Measurements from ENCODE around the gene TMEM30A.

DNA sequence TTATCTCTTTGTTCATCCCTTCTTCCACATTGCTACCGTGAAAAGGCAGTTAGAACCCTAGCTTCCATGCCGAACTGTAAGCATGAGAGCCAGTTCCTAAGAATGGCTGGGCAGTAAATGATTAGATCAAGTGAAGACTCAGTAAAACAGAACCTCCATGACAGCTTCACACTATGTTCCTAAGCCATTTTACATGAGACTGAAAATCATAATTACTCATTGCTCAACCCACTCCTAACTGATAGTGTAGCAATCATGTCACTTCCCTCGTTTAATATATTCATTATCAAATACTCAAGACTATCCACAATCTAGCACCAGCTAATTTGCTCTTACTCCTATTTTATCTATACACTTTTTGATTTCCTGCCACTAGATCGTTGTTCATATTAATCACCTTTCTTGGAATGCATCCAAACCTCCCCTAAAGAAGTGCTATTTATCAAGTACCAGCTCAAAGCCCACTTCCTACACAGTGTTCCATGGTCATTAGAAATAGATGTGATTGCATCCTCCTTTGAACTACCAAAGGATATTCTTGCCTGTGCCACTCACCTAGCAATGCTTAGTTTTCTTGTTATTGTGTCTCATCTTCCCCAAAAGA, 6.0 kb downstream of the TMEM30A start:
- TF ChIP-seq, protein P1, sequence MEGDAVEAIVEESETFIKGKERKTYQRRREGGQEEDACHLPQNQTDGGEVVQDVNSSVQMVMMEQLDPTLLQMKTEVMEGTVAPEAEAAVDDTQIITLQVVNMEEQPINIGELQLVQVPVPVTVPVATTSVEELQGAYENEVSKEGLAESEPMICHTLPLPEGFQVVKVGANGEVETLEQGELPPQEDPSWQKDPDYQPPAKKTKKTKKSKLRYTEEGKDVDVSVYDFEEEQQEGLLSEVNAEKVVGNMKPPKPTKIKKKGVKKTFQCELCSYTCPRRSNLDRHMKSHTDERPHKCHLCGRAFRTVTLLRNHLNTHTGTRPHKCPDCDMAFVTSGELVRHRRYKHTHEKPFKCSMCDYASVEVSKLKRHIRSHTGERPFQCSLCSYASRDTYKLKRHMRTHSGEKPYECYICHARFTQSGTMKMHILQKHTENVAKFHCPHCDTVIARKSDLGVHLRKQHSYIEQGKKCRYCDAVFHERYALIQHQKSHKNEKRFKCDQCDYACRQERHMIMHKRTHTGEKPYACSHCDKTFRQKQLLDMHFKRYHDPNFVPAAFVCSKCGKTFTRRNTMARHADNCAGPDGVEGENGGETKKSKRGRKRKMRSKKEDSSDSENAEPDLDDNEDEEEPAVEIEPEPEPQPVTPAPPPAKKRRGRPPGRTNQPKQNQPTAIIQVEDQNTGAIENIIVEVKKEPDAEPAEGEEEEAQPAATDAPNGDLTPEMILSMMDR (IDR thresholded peaks at IDR 0.05) = no peak
- no peak for TF ChIP-seq POLR2A (IDR thresholded peaks at IDR 0.05)

Measured in testis (tissue), 2 donors.